HG03558 (cell line): ENCODE data around the gene TBC1D3I.
"Not testable (repeated sequence)": the region's sequence is repeated elsewhere in the genome, so short reads cannot be mapped to it uniquely, and the experiment has no call there.

Experiments
- ATAC-seq: cut with Tn5 transposase; IDR thresholded peaks from one replicate; pipeline ENCODE4 v1.9.1; 2021; ENCODE audit warnings: moderate number of reproducible peaks; ENCODE audit not compliant: unreplicated experiment; ENCODE audit errors: extremely low read depth

Gene TBC1D3I

DNA sequence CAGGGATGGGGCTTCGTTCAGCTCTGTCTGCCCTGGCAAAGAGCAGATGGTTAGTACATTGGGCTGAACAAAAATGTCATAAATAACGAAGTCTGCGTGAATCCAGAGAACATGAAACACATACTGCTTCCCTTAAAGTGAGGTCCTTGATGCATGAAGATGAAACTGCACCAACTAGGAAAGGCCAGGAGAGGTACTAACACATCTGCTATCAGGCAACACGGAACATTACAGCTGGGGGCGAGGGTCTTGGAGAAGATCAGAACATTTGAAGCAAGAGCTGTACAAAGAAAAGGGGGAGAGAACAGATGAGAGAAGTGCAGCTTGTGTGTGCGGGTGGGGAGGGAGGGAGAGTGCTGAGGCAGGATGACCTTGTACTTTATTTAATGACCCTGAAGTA, 57.0 kb downstream of the TBC1D3I start:
- not testable (repeated sequence) for ATAC-seq

GRCh38 chr17:36206486-36206821, 57.9 kb downstream of the TBC1D3I start:
- not testable (repeated sequence) for ATAC-seq

- ATAC-seq: no peak
Observed at GRCh38 chr17:36205637-36206485, 58.5 kb downstream of the TBC1D3I start.

DNA sequence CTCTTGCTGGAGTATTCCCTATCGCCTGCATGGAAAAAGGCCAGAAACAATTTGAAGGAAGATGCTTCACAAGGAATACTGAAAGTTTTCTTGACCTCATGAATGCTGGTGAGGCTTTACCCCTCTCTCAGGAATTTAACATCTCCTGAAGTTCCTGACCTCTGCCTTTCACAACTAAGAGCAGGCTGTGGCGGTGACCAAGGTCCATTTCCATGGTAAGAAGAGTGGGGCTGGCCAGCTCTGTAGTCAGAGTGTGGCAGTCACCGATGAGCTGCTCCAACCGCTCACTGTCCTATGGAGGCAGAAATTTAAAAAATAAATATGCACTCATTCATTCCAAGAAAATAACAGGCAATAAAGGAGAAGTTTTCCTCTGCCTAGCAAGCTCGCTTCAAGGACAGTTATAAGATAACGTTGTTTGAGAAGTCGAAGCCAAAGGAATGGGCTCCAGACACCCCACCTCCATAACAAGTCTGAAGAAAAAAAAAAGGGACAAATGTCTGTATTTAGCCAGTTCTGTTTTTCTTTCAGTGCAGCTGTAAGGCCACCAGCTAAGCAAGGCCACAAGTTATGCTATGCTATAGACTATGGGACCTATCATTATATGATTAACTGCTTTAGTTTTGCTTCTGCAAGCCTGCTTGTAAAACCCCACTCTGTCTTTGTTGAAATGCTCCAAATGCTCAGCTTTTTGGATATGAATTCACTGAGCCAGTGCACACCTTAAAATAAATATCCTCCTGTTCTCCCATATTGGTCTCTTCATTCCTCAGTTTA, 59.5 kb downstream of the TBC1D3I start:
- ATAC-seq: no peak
